ENCODE results near the gene DGLUCY. TPM values are rescaled to one million over a fixed set of nuclear protein-coding genes. Genes with fewer than 3 reads are reported as not detected.

The DGLUCY gene
- polyA plus RNA-seq, 3 donors = 54.9 to 88.4 (median 66.0) TPM

DNA sequence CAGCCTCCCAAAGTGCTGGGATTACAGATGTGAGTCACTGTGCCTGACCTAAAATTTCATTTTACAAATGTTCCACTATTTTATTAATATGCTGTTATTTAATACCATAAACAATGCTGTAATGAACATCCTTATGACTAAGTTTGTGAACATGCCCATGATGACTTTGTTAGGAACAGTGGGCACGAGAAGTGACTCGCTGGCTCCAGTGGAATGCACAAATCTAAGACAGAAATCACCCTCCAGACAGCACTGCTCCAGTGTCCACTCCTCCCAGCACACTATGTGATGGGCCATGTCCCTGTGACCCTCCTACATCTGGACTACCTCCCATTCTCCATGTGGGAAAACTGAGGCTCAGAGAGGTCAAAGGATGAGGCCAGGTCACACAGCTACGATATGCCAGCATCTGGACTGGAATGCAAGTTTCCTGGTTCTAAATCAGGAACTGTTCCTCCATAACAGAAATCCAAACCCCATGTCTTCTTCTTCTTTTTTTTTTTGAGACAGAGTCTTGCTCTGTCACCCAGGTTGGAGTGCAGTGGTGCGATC lies 72.7 kb downstream of the DGLUCY start:
- Mint-ChIP-seq H3K4me3 (no peak overlapping the region), H3K4me1 (no peaks in the 10 kb centered on the region), H3K9me3 (no peaks in the 10 kb centered on the region), H3K36me3 (peaks cover 78 to 92% of the 10 kb centered on the region in 2 donors), H3K27ac (peak overlapping the region in 1 of 7 donors; percentile 33), H3K27me3 (ENCODE audit: low read depth in 3 of 3) (peaks cover 0 to 3% (median 0%) of the 10 kb centered on the region in 3 donors)
- Histone ChIP-seq H4K20me1 (ENCODE audit: insufficient read depth, low read length) (no peaks in the 10 kb centered on the region), H2AFZ (ENCODE audit: insufficient read depth, low read depth, low read length, poor library complexity, severe bottlenecking) (no peak overlapping the region), H3K36me3 (replicated peaks in 1 of 2; ENCODE audit: control insufficient read depth in 1 of 2, insufficient read depth in 2 of 2, low read length in 2 of 2) (peaks cover 78 to 96% of the 10 kb centered on the region in 2 donors), H3K9me3 (replicated peaks in 1 of 2; ENCODE audit: control insufficient read depth in 1 of 2, insufficient read depth in 1 of 2, low read length in 2 of 2) (no peaks in the 10 kb centered on the region), H3K27me3 (ENCODE audit: control insufficient read depth in 2 of 2, insufficient read depth in 2 of 2, low read length in 2 of 2) (no peaks in the 10 kb centered on the region), H3K4me3 (replicated peaks in 1 of 3; ENCODE audit: low read depth in 2 of 3, low read length in 3 of 3) (no peak overlapping the region), H3K27ac (ENCODE audit: low read depth in 1 of 2, low read length in 2 of 2) (no peak overlapping the region), H3K79me2 (ENCODE audit: insufficient read depth, low read length) (no peaks in the 10 kb centered on the region), H3K9ac (ENCODE audit: insufficient read depth, low read length, poor library complexity, severe bottlenecking) (no peak overlapping the region), H3K4me1 (ENCODE audit: control insufficient read depth in 1 of 2, insufficient read depth in 2 of 2, low read length in 2 of 2) (no peaks in the 10 kb centered on the region), H3K4me2 (replicated peaks; ENCODE audit: extremely low read depth, low read length, poor library complexity, severe bottlenecking) (no peak overlapping the region)
- TF ChIP-seq CTCF (IDR thresholded peaks at IDR 0.05) = no peak
- intact Hi-C loops (cut with micrococcal nuclease) = no loop called here
- 78% methylated on average over 3 of the region's 4 CpGs for WGBS (ENCODE audit: insufficient coverage)
- no peak for DNase-seq

GRCh38 chr14:91187271-91187670 lies 73.4 kb downstream of the DGLUCY start:
- Histone ChIP-seq H3K9me3 (replicated peaks in 1 of 2; ENCODE audit: control insufficient read depth in 1 of 2, insufficient read depth in 1 of 2, low read length in 2 of 2) (no peaks in the 10 kb centered on the region), H3K79me2 (ENCODE audit: insufficient read depth, low read length) (no peaks in the 10 kb centered on the region), H3K4me2 (replicated peaks; ENCODE audit: extremely low read depth, low read length, poor library complexity, severe bottlenecking) (no peak overlapping the region), H3K36me3 (replicated peaks in 1 of 2; ENCODE audit: control insufficient read depth in 1 of 2, insufficient read depth in 2 of 2, low read length in 2 of 2) (peaks cover 82 to 96% of the 10 kb centered on the region in 2 donors), H4K20me1 (ENCODE audit: insufficient read depth, low read length) (no peaks in the 10 kb centered on the region), H2AFZ (ENCODE audit: insufficient read depth, low read depth, low read length, poor library complexity, severe bottlenecking) (no peak overlapping the region), H3K9ac (ENCODE audit: insufficient read depth, low read length, poor library complexity, severe bottlenecking) (no peak overlapping the region), H3K4me3 (replicated peaks in 1 of 3; ENCODE audit: low read depth in 2 of 3, low read length in 3 of 3) (no peak overlapping the region), H3K27ac (ENCODE audit: low read depth in 1 of 2, low read length in 2 of 2) (no peak overlapping the region), H3K4me1 (ENCODE audit: control insufficient read depth in 1 of 2, insufficient read depth in 2 of 2, low read length in 2 of 2) (no peaks in the 10 kb centered on the region), H3K27me3 (ENCODE audit: control insufficient read depth in 2 of 2, insufficient read depth in 2 of 2, low read length in 2 of 2) (no peaks in the 10 kb centered on the region)
- Mint-ChIP-seq H3K9me3 (no peaks in the 10 kb centered on the region), H3K27ac (peak overlapping the region in 1 of 7 donors; percentile 21), H3K36me3 (peaks cover 82 to 91% of the 10 kb centered on the region in 2 donors), H3K27me3 (ENCODE audit: low read depth in 3 of 3) (peaks cover 0 to 3% (median 0%) of the 10 kb centered on the region in 3 donors), H3K4me3 (no peak overlapping the region), H3K4me1 (no peaks in the 10 kb centered on the region)
- no peak for DNase-seq
- no peak for TF ChIP-seq CTCF (IDR thresholded peaks at IDR 0.05)
- WGBS (ENCODE audit: insufficient coverage) = 100% methylated on average over 9 of the region's 13 CpGs
- intact Hi-C loops (cut with micrococcal nuclease) = no loop called here
